ENCODE measurements around the gene SLC35F1. TPM values are rescaled to one million over a fixed set of nuclear protein-coding genes. Genes with fewer than 3 reads are reported as not detected.

The SLC35F1 gene
- total and polyA plus RNA-seq, 2 donors (not counting 1 experiment from before 2014, with no cell fraction given): not detected

- ATAC-seq (ENCODE audit: low read depth): no peak
- WGBS (ENCODE audit: insufficient coverage): 96% methylated on average over 3 of the region's 5 CpGs
- POLR2A ChIA-PET: no interaction called here
These were observed 339.3 kb downstream of the SLC35F1 start for GRCh38 chr6:118246406-118246805.

GRCh38 chr6:118248171-118248570 is 341.1 kb downstream of the SLC35F1 start:
- no peak overlapping the region for H3K27ac Mint-ChIP-seq
- H3K9me3 ChIP-seq (ENCODE audit: control extremely low read depth in 1 of 3, control insufficient read depth in 2 of 3, insufficient read depth in 1 of 3, low read length in 2 of 3): peaks cover 0 to 3% (median 2%) of the 10 kb centered on the region in 3 donors
- peaks cover 15% of the 10 kb centered on the region for H3K27me3 Mint-ChIP-seq
- H3K79me2 ChIP-seq (ENCODE audit: control insufficient read depth, insufficient read depth, low read length): no peaks in the 10 kb centered on the region
- no peaks in the 10 kb centered on the region for H3K36me3 ChIP-seq (replicated peaks in 1 of 2; ENCODE audit: control extremely low read depth in 1 of 2, control insufficient read depth in 1 of 2, extremely low read depth in 1 of 2, insufficient read depth in 2 of 2, low read length in 1 of 2)
- ChIA-PET POLR2A (no interaction called here), CTCF (no interaction called here)
- no peaks in the 10 kb centered on the region for H3K4me1 Mint-ChIP-seq
- no peak overlapping the region for H3K27ac ChIP-seq (ENCODE audit: low read length in 2 of 2)
- no CpG with 5 or more reads among the region's 1 CpG for WGBS (ENCODE audit: insufficient coverage)
- H3K9me3 Mint-ChIP-seq (ENCODE audit: insufficient read depth): no peaks in the 10 kb centered on the region
- DNase-seq (no peak), ATAC-seq (ENCODE audit: low read depth) (no peak)
- H4K20me1 ChIP-seq (ENCODE audit: control insufficient read depth, insufficient read depth, low read length, poor library complexity, severe bottlenecking): no peaks in the 10 kb centered on the region
- H3K4me3 Mint-ChIP-seq: no peak overlapping the region
- H3K4me3 ChIP-seq (ENCODE audit: control extremely low read depth in 1 of 5, extremely low read depth in 1 of 5, insufficient read depth in 1 of 5, low read depth in 2 of 5, low read length in 4 of 5): no peak overlapping the region
- H3K4me2 ChIP-seq (replicated peaks; ENCODE audit: low read depth, low read length, poor library complexity, severe bottlenecking): no peak overlapping the region
- no peak overlapping the region for H3K9ac ChIP-seq (ENCODE audit: low read length)
- no peak overlapping the region for H2AFZ ChIP-seq (ENCODE audit: insufficient read depth, low read depth, low read length, poor library complexity, severe bottlenecking)
- intact Hi-C loops (cut with micrococcal nuclease): no loop called here
- TF ChIP-seq EZH2 (IDR thresholded peaks at IDR 0.05; ENCODE audit: borderline replicate concordance, insufficient read depth, low read depth, low read length, poor library complexity, severe bottlenecking): no peak
- TF ChIP-seq CTCF (IDR thresholded peaks at IDR 0.05): no peak
- H3K27me3 ChIP-seq (replicated peaks in 1 of 4; ENCODE audit: control extremely low read depth in 1 of 4, control insufficient read depth in 3 of 4, insufficient read depth in 4 of 4, low read length in 3 of 4): peaks cover 0 to 3% (median 0%) of the 10 kb centered on the region in 4 experiments
- no peaks in the 10 kb centered on the region for H3K4me1 ChIP-seq (ENCODE audit: control insufficient read depth in 2 of 2, insufficient read depth in 2 of 2, low read length in 2 of 2)

More at GRCh38 chr6:118246406-118246805, 339.3 kb downstream of the SLC35F1 start:
- Histone ChIP-seq H3K27me3 (replicated peaks in 1 of 4; ENCODE audit: control extremely low read depth in 1 of 4, control insufficient read depth in 3 of 4, insufficient read depth in 4 of 4, low read length in 3 of 4) (peaks cover 0 to 4% (median 1%) of the 10 kb centered on the region in 4 experiments), H3K4me2 (replicated peaks; ENCODE audit: low read depth, low read length, poor library complexity, severe bottlenecking) (no peak overlapping the region), H3K4me1 (ENCODE audit: control insufficient read depth in 2 of 2, insufficient read depth in 2 of 2, low read length in 2 of 2) (no peaks in the 10 kb centered on the region), H3K9me3 (ENCODE audit: control extremely low read depth in 1 of 3, control insufficient read depth in 2 of 3, insufficient read depth in 1 of 3, low read length in 2 of 3) (peaks cover 0 to 3% (median 2%) of the 10 kb centered on the region in 3 donors), H3K4me3 (ENCODE audit: control extremely low read depth in 1 of 5, extremely low read depth in 1 of 5, insufficient read depth in 1 of 5, low read depth in 2 of 5, low read length in 4 of 5) (no peak overlapping the region), H4K20me1 (ENCODE audit: control insufficient read depth, insufficient read depth, low read length, poor library complexity, severe bottlenecking) (no peaks in the 10 kb centered on the region), H3K27ac (ENCODE audit: low read length in 2 of 2) (no peak overlapping the region), H3K36me3 (replicated peaks in 1 of 2; ENCODE audit: control extremely low read depth in 1 of 2, control insufficient read depth in 1 of 2, extremely low read depth in 1 of 2, insufficient read depth in 2 of 2, low read length in 1 of 2) (no peaks in the 10 kb centered on the region), H3K79me2 (ENCODE audit: control insufficient read depth, insufficient read depth, low read length) (no peaks in the 10 kb centered on the region), H3K9ac (ENCODE audit: low read length) (no peak overlapping the region), H2AFZ (ENCODE audit: insufficient read depth, low read depth, low read length, poor library complexity, severe bottlenecking) (no peak overlapping the region)
- intact Hi-C loops (cut with micrococcal nuclease): no loop called here
- TF ChIP-seq CTCF (IDR thresholded peaks at IDR 0.05) (no peak), EZH2 (IDR thresholded peaks at IDR 0.05; ENCODE audit: borderline replicate concordance, insufficient read depth, low read depth, low read length, poor library complexity, severe bottlenecking) (no peak)
- CTCF ChIA-PET: no interaction called here
- H3K9me3 Mint-ChIP-seq (ENCODE audit: insufficient read depth): no peaks in the 10 kb centered on the region
- H3K4me3 Mint-ChIP-seq: no peak overlapping the region
- peaks cover 19% of the 10 kb centered on the region for H3K27me3 Mint-ChIP-seq
- DNase-seq: no peak
- H3K4me1 Mint-ChIP-seq: no peaks in the 10 kb centered on the region
- H3K27ac Mint-ChIP-seq: no peak overlapping the region
